Urinary bladder (tissue), 4 donors: ENCODE measurements around the gene RUNX2. TPM values are rescaled to one million over a fixed set of nuclear protein-coding genes. Genes with fewer than 3 reads are reported as not detected.

Experiments
- DNase-seq: peaks from one replicate; pipeline ENCODE4 v3.0.0-alpha.2; 2015; ENCODE audit errors: extremely low spot score
- H3K27ac ChIP-seq: one replicate; pipeline ENCODE4 v1.5.1; 2013; ENCODE audit warnings: low read depth, mild to moderate bottlenecking, moderate library complexity
- H3K36me3 ChIP-seq: one replicate; pipeline ENCODE4 v1.6.1; 2013; ENCODE audit warnings: mild to moderate bottlenecking, moderate library complexity; ENCODE audit not compliant: insufficient read depth
- H3K4me1 ChIP-seq: one replicate; pipeline ENCODE4 v1.6.1; 2013; ENCODE audit warnings: mild to moderate bottlenecking, moderate library complexity; ENCODE audit not compliant: insufficient read depth
- H3K4me3 ChIP-seq: one replicate; pipeline ENCODE4 v1.5.1; 2013; ENCODE audit warnings: low read depth, low read length
- WGBS: extraction: QIAGEN DNeasy Blood & Tissue Kit; methylation state at CpG from one replicate; pipeline ENCODE4 v1.1.7; 2013; 5-methylcytosine and 5-hydroxymethylcytosine counted together
- polyA plus RNA-seq: library from polyadenylated mRNA; stranded (reverse); fragments of 200-250 nt; gene quantifications from one replicate; pipeline ENCODE4 v1.2.3, GENCODE V29; 2013
- total RNA-seq: library from RNA; depleted of rRNA; stranded (reverse); fragments of >200 nt; gene quantifications from one replicate; pipeline ENCODE4 v1.2.3, GENCODE V29; 2014
- donor health status: healthy with polysubstance abuse.
- donor health status: healthy.

Gene RUNX2
- total and polyA plus RNA-seq, 2 donors, result 2.4 to 2.6 TPM

DNA sequence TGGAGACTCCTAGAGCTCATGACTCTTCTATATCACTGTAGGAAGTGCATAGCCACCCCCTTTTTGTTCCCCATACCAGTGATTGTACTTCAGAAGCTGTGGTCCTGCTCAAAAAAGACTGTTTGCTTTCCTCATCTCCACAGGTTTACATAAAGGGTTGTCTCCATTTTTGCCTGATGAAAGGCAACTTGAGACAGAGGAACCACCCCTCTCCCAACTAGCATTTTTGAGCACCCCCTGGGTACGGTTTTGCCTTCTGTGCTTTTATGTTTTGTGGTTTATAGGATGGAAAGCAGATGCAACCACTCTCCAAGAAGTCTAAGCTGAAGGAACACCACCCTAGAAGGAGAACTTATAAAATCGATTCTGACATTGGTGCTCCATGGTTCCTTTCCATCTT lies 177.3 kb downstream of the RUNX2 start:
- H3K36me3 ChIP-seq, result no peaks in the 10 kb centered on the region
- DNase-seq, result no peak
- no peak overlapping the region for H3K4me3 ChIP-seq
- 73% methylated on average over 2 of the region's 2 CpGs for WGBS
- H3K27ac ChIP-seq, result no peak overlapping the region
- peaks cover 2% of the 10 kb centered on the region for H3K4me1 ChIP-seq

DNA sequence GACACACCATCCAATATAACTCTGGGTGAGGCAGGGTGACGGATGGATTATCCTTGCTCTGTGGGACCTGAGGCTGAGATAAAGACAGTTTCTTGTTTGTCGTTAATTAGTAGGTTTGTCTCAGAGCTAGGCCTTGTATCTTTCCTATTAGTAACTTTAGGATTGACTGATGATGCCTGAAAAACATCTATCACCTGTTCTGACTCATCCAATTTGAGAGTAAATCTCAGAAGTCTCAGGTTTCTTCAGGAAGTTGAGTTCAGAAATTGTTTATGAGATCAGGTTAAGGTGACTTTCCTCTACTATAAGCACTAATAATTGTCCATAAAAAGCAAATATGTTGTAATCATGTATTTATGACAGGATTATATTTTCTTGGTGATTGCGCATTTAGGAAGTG lies 179.1 kb downstream of the RUNX2 start:
- Histone ChIP-seq H3K27ac (no peak overlapping the region), H3K36me3 (no peaks in the 10 kb centered on the region), H3K4me3 (no peak overlapping the region), H3K4me1 (peaks cover 2% of the 10 kb centered on the region)
- 93% methylated on average over 3 of the region's 3 CpGs for WGBS
- DNase-seq, result no peak

DNA sequence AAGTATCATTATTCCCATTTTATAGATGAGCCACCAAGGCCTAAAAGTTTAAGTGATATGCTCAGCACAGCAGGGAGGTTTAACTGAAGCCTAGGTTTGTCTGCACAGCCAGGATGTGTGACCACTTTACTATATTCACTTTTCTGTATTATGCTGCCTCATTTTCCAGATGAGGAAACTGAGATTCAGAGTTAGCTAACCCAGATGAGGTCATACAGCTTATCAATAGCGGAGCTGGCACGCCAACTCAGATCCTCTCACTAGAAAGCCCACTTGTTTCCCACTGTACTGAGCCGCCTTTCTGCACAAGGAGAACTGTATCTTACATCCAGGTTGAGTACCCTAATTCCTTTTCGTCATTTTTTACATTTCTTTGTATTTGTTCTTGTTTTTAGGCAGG lies 181.3 kb downstream of the RUNX2 start:
- no peak overlapping the region for H3K4me3 ChIP-seq
- H3K4me1 ChIP-seq, result no peaks in the 10 kb centered on the region
- H3K27ac ChIP-seq, result no peak overlapping the region
- no peak for DNase-seq
- WGBS, result 96% methylated on average over 4 of the region's 4 CpGs
- H3K36me3 ChIP-seq, result no peaks in the 10 kb centered on the region

DNA sequence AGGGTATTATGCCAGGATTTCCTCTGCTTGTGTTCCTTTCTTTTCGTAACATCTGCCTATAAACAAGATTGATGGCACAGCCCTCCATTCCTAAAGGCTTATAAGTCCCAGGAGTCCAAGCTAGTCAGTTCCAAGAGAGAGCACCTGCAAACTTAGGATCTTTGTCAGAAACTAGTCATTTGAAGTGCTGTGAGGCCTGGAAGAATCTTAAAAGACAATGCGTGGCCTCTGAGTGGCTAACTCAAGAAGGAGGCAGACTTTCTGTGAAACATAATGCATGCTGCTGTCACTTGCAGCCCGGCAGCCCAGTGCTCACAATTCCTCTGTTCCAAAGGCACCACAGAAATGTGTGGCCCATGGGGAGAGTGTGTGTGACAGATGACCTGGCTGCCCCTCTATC lies 184.6 kb downstream of the RUNX2 start:
- no peaks in the 10 kb centered on the region for H3K4me1 ChIP-seq
- 95% methylated on average over 3 of the region's 3 CpGs for WGBS
- DNase-seq, result no peak

DNA sequence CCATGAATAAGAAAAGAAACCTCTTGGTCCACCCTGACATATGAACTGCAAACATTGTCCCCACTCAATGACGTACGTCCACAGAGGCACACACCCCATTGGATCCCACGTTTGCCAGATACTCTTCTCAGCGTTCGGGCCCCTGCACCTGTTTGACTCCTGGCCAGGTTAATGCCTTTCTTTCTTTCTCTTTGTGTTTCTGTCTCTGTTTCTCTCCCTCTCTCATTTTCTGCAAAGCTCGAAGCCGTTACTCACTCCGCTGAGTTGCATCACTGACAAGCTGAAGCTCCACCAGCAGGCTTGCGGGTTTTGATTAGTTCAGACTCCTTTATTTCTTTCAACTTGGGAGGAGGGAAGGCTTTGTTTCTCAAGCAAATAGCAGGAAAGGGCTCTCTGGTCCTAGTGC lies 185.1 kb downstream of the RUNX2 start:
- WGBS, result 93% methylated on average over 9 of the region's 9 CpGs
- H3K36me3 ChIP-seq, result no peaks in the 10 kb centered on the region
- DNase-seq, result no peak

More for the DNA sequence above, 184.6 kb downstream of the RUNX2 start:
- Histone ChIP-seq H3K4me3 (no peak overlapping the region), H3K27ac (no peak overlapping the region), H3K36me3 (no peaks in the 10 kb centered on the region)

DNA sequence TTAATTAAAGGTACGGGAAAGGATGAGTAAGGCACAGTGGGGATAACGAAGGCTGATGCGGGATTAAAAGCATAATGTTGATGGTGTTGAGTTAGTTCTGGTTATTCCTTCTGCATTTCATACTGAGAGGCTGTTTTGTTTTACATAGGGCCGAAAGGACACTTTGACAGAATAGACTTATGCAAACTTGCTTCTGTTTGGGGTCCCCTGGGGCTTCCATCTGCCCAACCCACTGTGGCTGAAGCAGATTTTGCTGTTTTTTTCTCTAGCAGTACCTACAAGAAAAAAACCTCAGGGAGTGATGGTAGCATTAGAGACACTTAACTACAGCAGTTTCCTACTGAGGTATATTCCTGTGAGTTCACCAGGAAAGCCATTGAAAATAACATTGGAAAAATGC lies 185.7 kb downstream of the RUNX2 start:
- WGBS, result 97% methylated on average over 4 of the region's 4 CpGs
- Histone ChIP-seq H3K27ac (no peak overlapping the region), H3K36me3 (no peaks in the 10 kb centered on the region), H3K4me1 (no peaks in the 10 kb centered on the region), H3K4me3 (no peak overlapping the region)
- DNase-seq, result no peak

More for the DNA sequence above, 185.1 kb downstream of the RUNX2 start:
- Histone ChIP-seq H3K4me3 (no peak overlapping the region), H3K4me1 (no peaks in the 10 kb centered on the region), H3K27ac (no peak overlapping the region)

DNA sequence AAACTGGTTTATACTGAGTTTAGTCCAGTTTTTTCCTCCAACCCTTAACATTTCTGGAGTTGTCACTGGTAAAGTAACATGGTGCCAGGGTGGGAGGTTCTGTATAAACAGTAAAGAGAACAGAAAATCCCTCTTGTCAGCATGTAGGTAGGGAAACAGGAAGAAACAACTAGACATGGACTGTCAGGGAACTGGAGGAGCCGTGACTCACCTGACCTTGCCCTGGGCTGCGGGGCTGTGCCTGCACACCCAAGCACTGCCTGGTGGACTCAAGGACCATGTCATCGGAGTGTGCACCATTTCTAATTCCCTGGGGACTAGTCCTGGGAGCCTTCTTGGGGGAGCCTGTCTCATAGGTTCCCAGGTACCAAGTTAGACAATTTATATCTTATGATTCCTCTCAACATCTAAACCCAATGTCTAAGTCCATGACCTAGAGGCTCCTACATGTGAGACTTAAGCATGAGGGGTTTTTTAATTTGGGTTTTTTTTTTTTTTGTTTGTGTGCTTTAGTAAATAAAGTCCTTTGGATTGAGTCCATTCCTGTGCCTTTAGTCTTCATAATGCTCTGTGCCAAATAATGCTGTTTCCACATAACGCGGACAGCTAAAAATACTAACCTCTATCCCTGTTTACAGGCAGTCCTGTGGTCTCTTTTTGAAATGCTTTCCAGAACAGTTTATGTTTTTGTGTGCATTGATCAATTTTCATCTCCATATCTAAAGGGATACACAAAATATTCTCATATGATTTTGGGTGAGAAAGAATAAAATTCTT lies 186.5 kb downstream of the RUNX2 start:
- no peak for DNase-seq
- 85% methylated on average over 5 of the region's 5 CpGs for WGBS
- Histone ChIP-seq H3K27ac (no peak overlapping the region), H3K4me1 (no peaks in the 10 kb centered on the region), H3K36me3 (no peaks in the 10 kb centered on the region), H3K4me3 (no peak overlapping the region)

DNA sequence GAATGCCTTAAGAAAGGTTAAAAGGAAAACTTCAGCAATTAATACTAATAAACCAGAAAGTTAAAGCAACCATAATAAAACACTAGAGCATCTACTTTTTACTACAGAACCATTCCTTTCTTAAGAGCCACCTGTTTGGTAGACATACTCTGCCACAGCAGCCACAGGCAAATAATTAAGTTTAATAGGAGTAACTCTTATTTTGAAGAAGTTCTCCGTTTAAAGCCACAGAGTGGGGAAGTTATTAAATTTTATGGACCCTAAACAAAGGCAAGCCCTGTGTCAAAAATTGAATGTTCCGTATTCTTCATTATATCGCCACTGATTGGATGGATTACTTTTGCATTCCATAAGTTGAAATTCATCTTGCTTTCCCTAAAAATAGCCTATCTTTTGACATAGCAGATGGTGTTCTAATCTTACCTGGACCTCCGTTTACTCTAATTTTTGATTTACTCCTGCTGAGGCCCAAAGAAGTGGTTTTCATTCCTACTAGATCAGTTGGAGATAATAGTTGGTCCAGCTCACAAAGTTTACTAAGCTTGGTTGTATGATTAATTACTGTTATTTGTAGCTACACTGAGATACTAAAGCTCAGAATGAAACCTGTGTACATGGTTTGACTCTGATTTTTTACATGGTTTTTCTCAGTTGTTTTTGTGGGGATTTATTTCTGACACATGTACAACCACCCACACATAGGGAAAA lies 190.0 kb downstream of the RUNX2 start:
- Histone ChIP-seq H3K4me1 (no peaks in the 10 kb centered on the region), H3K4me3 (no peak overlapping the region), H3K36me3 (no peaks in the 10 kb centered on the region), H3K27ac (no peak overlapping the region)
- WGBS, result 60% methylated on average over 4 of the region's 4 CpGs
- no peak for DNase-seq

DNA sequence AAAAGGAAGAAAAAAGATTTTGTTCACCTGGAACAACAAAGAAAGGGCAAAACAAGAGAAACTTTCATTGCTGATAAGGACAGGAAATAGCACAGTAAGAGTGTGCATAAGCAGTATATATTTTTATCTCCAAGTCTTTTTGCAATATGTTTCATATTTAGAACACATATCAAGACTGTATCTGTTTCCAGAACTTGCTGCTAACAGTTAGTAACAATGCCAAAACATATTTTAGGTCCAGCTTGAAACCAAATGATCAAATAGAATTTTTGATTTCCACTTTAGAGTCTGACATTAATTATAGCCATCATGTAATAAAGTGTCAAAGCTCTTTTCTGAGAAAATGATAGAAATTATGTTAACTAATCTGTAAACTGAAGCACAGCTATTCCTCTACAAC lies 193.1 kb downstream of the RUNX2 start:
- DNase-seq, result no peak

DNA sequence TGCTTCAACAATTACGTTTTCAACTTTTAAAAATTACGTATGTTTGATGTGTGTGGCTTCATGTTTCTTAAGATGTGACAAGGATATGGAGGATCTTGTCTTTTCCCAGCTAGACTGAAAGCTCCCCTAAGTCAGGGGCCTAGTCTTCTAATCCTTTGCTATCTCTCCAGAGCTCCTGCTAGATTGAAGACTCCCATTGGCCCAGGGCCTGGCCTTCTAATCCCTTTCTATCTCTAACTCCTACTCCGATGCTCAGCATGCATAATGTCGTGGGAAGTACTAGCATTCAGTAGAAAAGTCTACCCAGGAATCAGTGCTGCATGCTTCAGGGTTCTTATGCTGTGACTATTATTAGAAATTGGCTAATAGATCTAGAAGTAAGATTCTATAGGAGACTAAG lies 194.4 kb downstream of the RUNX2 start:
- Histone ChIP-seq H3K4me1 (no peaks in the 10 kb centered on the region), H3K4me3 (no peak overlapping the region), H3K27ac (no peak overlapping the region), H3K36me3 (no peaks in the 10 kb centered on the region)
- WGBS, result 77% methylated on average over 4 of the region's 4 CpGs
- DNase-seq, result no peak

More for the DNA sequence above, 193.1 kb downstream of the RUNX2 start:
- H3K4me1 ChIP-seq, result no peaks in the 10 kb centered on the region
- H3K27ac ChIP-seq, result no peak overlapping the region
- no peaks in the 10 kb centered on the region for H3K36me3 ChIP-seq
- H3K4me3 ChIP-seq, result no peak overlapping the region

DNA sequence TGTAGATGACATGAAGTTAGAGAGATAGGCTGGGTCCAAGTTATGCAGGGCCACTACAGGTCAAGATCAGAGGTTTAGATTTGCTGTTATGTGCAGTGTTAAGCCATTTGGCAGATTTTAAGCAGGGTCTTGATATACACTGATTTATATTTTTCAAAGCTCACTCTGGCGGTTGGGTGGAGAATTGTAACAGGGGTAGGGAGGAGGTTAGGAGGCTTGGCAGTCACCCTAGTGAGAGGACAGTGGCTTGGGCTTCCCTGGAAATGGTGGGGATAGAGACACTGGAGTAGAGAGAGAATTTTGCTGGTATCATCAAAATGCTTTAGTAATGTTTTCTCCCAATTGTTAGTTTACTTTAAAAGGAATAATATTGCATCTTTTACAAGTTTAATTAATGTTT lies 199.1 kb downstream of the RUNX2 start:
- 81% methylated on average over 1 of the region's 1 CpG for WGBS
- Histone ChIP-seq H3K36me3 (no peaks in the 10 kb centered on the region), H3K27ac (no peak overlapping the region), H3K4me3 (no peak overlapping the region), H3K4me1 (no peaks in the 10 kb centered on the region)
- DNase-seq, result no peak

DNA sequence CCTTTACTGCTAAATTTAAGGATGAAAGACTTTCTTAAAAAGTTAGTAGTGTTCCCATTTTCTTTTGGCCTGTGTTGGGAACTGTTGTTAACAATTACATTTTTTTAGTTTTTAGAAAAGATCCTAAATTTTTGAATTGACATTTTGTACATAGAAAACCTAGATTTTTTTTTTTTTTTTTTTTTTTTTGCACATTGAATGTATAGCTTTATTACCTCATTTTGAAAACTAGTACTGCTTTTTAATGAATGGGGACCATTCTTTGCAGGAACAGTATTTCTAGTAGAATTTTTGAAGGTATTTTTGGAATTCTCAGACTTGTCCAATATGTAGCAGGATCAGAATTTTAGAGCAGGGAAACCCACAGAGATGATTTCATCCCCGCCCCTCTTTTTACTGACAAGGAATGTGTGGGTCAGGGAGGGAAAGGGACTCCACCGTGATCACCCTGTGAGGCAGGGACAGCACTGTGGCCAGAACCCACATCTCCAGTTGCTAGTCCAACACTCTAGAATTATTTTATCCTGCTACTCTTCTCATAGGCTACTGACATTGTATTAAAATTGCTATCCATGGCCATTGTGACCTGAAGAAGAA lies 204.0 kb downstream of the RUNX2 start:
- 85% methylated on average over 2 of the region's 2 CpGs for WGBS
- no peaks in the 10 kb centered on the region for H3K36me3 ChIP-seq
- no peak overlapping the region for H3K4me3 ChIP-seq
- no peaks in the 10 kb centered on the region for H3K4me1 ChIP-seq
- no peak for DNase-seq
- no peak overlapping the region for H3K27ac ChIP-seq

DNA sequence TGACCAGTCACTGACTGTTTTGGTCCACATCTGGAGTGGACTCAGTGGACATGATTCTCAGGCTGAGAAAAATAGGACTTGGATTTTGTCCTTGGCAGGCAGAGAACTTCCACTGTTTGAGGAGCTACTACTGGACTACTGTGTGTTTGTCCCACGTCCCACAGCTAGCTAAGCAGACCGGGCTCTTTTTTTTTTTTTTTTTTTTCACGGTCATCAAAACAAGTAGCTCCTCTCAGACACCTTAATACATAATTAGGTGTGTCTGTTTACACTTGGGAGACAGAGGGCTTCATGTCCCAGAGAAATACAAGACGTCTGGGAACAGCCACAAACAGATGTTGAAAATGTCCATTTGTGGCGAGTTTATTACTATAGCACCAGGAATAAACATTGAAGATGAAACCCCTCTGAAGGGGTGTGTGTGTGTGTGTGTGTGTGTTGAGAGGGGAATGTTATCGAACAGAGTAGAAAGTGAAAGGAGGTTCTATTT lies 204.6 kb downstream of the RUNX2 start:
- H3K4me1 ChIP-seq, result no peaks in the 10 kb centered on the region
- no peak for DNase-seq

DNA sequence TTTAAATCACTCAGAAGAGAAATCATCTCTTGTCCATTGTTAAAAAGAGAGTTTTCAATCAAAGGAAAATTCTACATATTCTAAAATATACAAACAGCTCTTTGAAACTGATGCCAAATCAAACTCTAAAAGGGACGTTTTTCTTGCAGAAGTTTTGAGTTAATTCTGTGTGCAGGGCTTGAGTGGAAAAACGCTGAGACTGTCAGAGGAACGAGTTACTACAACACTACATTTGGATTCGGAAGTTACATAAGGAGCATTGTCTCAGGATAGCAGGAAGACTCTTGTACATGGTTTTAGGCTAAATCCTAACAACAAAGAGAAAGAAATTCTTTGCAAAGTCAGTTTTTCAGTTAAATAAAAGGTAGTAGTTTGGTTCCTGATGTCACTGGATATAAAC lies 205.3 kb downstream of the RUNX2 start:
- Histone ChIP-seq H3K4me1 (no peaks in the 10 kb centered on the region), H3K27ac (no peak overlapping the region), H3K36me3 (no peaks in the 10 kb centered on the region), H3K4me3 (no peak overlapping the region)
- 17% methylated on average over 4 of the region's 4 CpGs for WGBS
- no peak for DNase-seq

More for the DNA sequence above, 204.6 kb downstream of the RUNX2 start:
- Histone ChIP-seq H3K36me3 (no peaks in the 10 kb centered on the region), H3K27ac (no peak overlapping the region), H3K4me3 (peak overlapping the region; percentile 6)
- WGBS, result 23% methylated on average over 6 of the region's 6 CpGs
